Measurements from ENCODE around the gene POLD1. TPM values are rescaled to one million over a fixed set of nuclear protein-coding genes. Genes with fewer than 3 reads are reported as not detected.
"Not testable (repeated sequence)": the region's sequence is repeated elsewhere in the genome, so short reads cannot be mapped to it uniquely, and the experiment has no call there.

The POLD1 gene
- 8.5 TPM for polyA plus RNA-seq (2013, experiment 1 of 2)
- 8.3 TPM for polyA plus RNA-seq (2013, experiment 2 of 2)

DNA sequence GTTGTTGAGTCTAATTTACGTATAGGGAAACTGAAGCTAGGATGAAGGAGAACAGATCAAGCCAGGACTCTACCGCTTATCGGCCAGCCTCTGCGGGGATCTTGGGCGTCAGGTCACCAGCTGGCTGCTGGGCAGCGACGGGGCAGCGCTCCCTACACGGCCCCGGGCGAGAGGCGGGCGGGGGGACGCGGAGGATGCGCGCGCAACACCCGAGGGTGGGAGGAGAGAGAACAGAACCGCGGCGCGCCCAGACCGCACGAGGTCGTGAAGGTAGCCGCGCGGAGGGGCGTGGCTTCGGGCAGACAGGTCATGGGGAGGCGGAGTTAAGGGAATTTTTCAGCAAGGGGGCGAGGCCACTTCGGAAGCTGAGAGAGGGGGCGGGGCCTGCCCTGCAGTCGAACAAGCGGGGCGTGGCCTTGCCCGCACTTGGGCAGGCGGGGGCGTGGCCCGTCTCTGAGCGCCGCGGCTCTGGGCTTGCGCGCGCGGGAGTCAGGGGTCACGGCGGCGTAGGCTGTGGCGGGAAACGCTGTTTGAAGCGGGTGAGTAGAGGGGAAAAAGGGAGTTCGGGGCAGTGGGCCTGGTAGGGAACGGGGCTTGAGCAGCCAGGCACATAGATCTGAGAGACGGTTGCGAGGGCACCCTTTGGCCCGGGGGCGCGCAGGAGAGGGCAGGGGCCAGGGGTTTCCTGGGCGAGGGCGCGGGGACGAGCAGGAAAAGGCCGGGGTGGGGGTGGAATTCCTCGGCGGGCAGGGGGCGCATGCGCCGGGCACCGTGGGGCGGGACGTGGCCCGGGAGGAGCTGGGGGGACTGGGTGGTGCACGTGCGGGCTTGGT, at the start of gene POLD1:
TSS of gene POLD1 (plus strand) at position 496 of the 833 bp plus-strand sequence. CDS start 14,505 bp downstream, outside the sequence.
- Histone ChIP-seq H3K18ac (ENCODE audit: low read depth in 1 of 2, low read length in 2 of 2) (peak within 1 kb of the TSS; percentile 84), H3K4ac (ENCODE audit: low read depth in 1 of 2, low read length in 2 of 2) (peak within 1 kb of the TSS; percentile 47 to 80), H3K79me1 (replicated peaks; ENCODE audit: low read length, poor library complexity, severe bottlenecking) (peaks cover 38% of the 10 kb centered on the region), H3K27ac (ENCODE audit: low read length, poor library complexity, severe bottlenecking) (peak within 1 kb of the TSS; percentile 71), H3K4me3 (ENCODE audit: insufficient read depth in 1 of 2, low read depth in 1 of 2, low read length in 2 of 2) (peak within 1 kb of the TSS; percentile 71 to 83), H2BK12ac (ENCODE audit: low read length in 2 of 2) (no peak within 1 kb of the TSS), H2AK5ac (ENCODE audit: low read length, severe bottlenecking) (no peak within 1 kb of the TSS), H3K14ac (ENCODE audit: low read length in 2 of 2) (peak within 1 kb of the TSS in 1 of 2 experiments; percentile 82), H3K36me3 (ENCODE audit: control insufficient read depth in 1 of 2, insufficient read depth in 2 of 2, low read depth in 1 of 2, low read length in 2 of 2) (peaks cover 43 to 55% of the 10 kb centered on the region in 2 experiments), H3K23ac (ENCODE audit: low read length in 2 of 2) (peak within 1 kb of the TSS in 1 of 2 experiments; percentile 3), H3K9me3 (ENCODE audit: control insufficient read depth, low read length) (no peaks in the 10 kb centered on the region), H3K4me2 (ENCODE audit: low read length, poor library complexity, severe bottlenecking) (peak within 1 kb of the TSS; percentile 89), H4K91ac (ENCODE audit: low read length) (peak within 1 kb of the TSS; percentile 80), H2BK15ac (ENCODE audit: low read depth, poor library complexity, severe bottlenecking) (peak within 1 kb of the TSS; percentile 96), H4K8ac (ENCODE audit: low read length) (peak within 1 kb of the TSS; percentile 75), H3K27me3 (ENCODE audit: control insufficient read depth in 1 of 2, insufficient read depth in 1 of 2, low read length in 2 of 2) (no peaks in the 10 kb centered on the region), H3K4me1 (ENCODE audit: control insufficient read depth, insufficient read depth, low read depth, low read length) (peaks cover 10% of the 10 kb centered on the region), H2BK5ac (ENCODE audit: low read depth, low read length, poor library complexity, severe bottlenecking) (no peak within 1 kb of the TSS), H2BK120ac (ENCODE audit: low read depth, low read length) (peak within 1 kb of the TSS; percentile 57), H3K9ac (ENCODE audit: low read length) (peak within 1 kb of the TSS; percentile 88), H2AFZ (ENCODE audit: low read depth, low read length) (peak within 1 kb of the TSS; percentile 66)
- 1% methylated on average over 76 of the region's 78 CpGs for WGBS
- DNase-seq = peak; percentile 97

DNA sequence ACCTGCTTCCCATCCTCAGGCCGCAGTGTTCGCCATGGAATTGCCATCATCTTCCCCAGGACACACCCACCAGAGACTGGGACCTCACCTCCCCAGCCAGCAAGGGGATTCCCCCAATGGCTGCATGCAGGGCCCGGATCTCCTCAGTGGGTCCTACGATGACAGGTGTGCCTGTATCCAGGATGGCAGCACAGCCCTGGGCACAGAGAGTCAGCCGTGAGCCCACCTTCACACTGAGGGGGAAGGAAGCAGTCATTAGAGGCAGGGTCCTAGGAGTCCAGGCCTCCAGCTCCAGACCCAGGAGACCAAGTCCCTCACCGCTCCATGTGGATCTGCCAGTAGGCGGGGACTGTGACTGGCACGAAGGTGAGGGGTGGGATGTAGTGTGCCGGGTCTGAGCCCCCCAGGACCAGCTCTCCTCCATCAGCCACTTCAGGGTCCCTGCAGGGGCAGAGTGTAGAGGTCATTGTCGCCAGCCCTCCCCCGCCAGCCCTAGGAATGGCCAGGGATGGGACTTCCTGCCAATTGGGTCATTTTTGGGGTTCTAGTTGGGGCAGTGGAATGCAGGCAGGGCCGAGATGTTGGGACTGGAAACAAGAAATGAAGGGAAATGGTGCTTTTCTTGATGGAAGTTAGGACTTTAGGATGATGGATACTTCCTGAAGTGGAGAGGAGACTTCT, 49.3 kb upstream of the POLD1 start:
- H4K91ac ChIP-seq (ENCODE audit: low read length) = peak overlapping the region; percentile 56

DNA sequence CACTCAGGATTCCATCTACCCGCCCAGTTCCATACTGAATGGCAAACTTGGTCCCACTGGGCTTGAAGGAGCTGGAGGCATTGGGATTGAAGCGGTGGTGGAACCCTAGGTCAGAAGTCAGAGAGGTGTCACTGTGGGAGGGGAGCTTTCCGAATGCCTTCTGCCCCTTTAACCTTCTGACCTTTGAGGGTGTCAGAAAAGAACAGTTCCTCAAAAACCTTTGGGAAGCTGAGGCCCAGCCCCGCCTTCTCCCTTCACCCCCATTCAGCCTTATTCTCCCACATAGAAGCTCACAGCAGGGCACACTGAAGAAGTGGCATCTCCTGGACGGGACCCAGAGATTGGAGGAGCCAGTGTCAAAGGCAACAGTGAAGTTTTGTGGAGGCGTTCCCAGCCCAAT, 47.1 kb upstream of the POLD1 start:
- peaks cover 11 to 16% of the 10 kb centered on the region in 2 experiments for H3K27me3 ChIP-seq (ENCODE audit: control insufficient read depth in 1 of 2, insufficient read depth in 1 of 2, low read length in 2 of 2)
- not testable (repeated sequence) for DNase-seq; H3K9ac ChIP-seq (ENCODE audit: low read length); H3K4me3 ChIP-seq (ENCODE audit: insufficient read depth in 1 of 2, low read depth in 1 of 2, low read length in 2 of 2); H4K91ac ChIP-seq (ENCODE audit: low read length); H2BK120ac ChIP-seq (ENCODE audit: low read depth, low read length); H4K8ac ChIP-seq (ENCODE audit: low read length); H3K18ac ChIP-seq (ENCODE audit: low read depth in 1 of 2, low read length in 2 of 2); H3K9me3 ChIP-seq (ENCODE audit: control insufficient read depth, low read length); H2BK5ac ChIP-seq (ENCODE audit: low read depth, low read length, poor library complexity, severe bottlenecking); H2AFZ ChIP-seq (ENCODE audit: low read depth, low read length); H3K14ac ChIP-seq (ENCODE audit: low read length in 2 of 2); H3K23ac ChIP-seq (ENCODE audit: low read length in 2 of 2); H2BK12ac ChIP-seq (ENCODE audit: low read length in 2 of 2); H2BK15ac ChIP-seq (ENCODE audit: low read depth, poor library complexity, severe bottlenecking); H3K79me1 ChIP-seq (replicated peaks; ENCODE audit: low read length, poor library complexity, severe bottlenecking); H3K4ac ChIP-seq (ENCODE audit: low read depth in 1 of 2, low read length in 2 of 2); H3K36me3 ChIP-seq (ENCODE audit: control insufficient read depth in 1 of 2, insufficient read depth in 2 of 2, low read depth in 1 of 2, low read length in 2 of 2); H2AK5ac ChIP-seq (ENCODE audit: low read length, severe bottlenecking); H3K4me1 ChIP-seq (ENCODE audit: control insufficient read depth, insufficient read depth, low read depth, low read length); H3K27ac ChIP-seq (ENCODE audit: low read length, poor library complexity, severe bottlenecking); H3K4me2 ChIP-seq (ENCODE audit: low read length, poor library complexity, severe bottlenecking)
- 88% methylated on average over 5 of the region's 6 CpGs for WGBS

More for the DNA sequence above, 49.3 kb upstream of the POLD1 start:
- no peak overlapping the region for H3K9ac ChIP-seq (ENCODE audit: low read length)
- H3K4me1 ChIP-seq (ENCODE audit: control insufficient read depth, insufficient read depth, low read depth, low read length) = no peaks in the 10 kb centered on the region
- no peak overlapping the region for H4K8ac ChIP-seq (ENCODE audit: low read length)
- H3K23ac ChIP-seq (ENCODE audit: low read length in 2 of 2) = no peak overlapping the region
- 84% methylated on average over 8 of the region's 12 CpGs for WGBS
- no peak overlapping the region for H3K27ac ChIP-seq (ENCODE audit: low read length, poor library complexity, severe bottlenecking)
- no peak overlapping the region for H3K4ac ChIP-seq (ENCODE audit: low read depth in 1 of 2, low read length in 2 of 2)
- H3K36me3 ChIP-seq (ENCODE audit: control insufficient read depth in 1 of 2, insufficient read depth in 2 of 2, low read depth in 1 of 2, low read length in 2 of 2) = no peaks in the 10 kb centered on the region
- H3K4me2 ChIP-seq (ENCODE audit: low read length, poor library complexity, severe bottlenecking) = no peak overlapping the region
- DNase-seq = no peak
- no peak overlapping the region for H2BK5ac ChIP-seq (ENCODE audit: low read depth, low read length, poor library complexity, severe bottlenecking)
- no peak overlapping the region for H2BK120ac ChIP-seq (ENCODE audit: low read depth, low read length)
- peaks cover 3% of the 10 kb centered on the region for H3K9me3 ChIP-seq (ENCODE audit: control insufficient read depth, low read length)
- H2BK15ac ChIP-seq (ENCODE audit: low read depth, poor library complexity, severe bottlenecking) = no peak overlapping the region
- no peak overlapping the region for H3K14ac ChIP-seq (ENCODE audit: low read length in 2 of 2)
- H2BK12ac ChIP-seq (ENCODE audit: low read length in 2 of 2) = no peak overlapping the region
- H3K4me3 ChIP-seq (ENCODE audit: insufficient read depth in 1 of 2, low read depth in 1 of 2, low read length in 2 of 2) = no peak overlapping the region
- H3K79me1 ChIP-seq (replicated peaks; ENCODE audit: low read length, poor library complexity, severe bottlenecking) = no peaks in the 10 kb centered on the region
- H2AK5ac ChIP-seq (ENCODE audit: low read length, severe bottlenecking) = no peak overlapping the region
- no peak overlapping the region for H2AFZ ChIP-seq (ENCODE audit: low read depth, low read length)
- peaks cover 24 to 34% of the 10 kb centered on the region in 2 experiments for H3K27me3 ChIP-seq (ENCODE audit: control insufficient read depth in 1 of 2, insufficient read depth in 1 of 2, low read length in 2 of 2)
- H3K18ac ChIP-seq (ENCODE audit: low read depth in 1 of 2, low read length in 2 of 2) = no peak overlapping the region

DNA sequence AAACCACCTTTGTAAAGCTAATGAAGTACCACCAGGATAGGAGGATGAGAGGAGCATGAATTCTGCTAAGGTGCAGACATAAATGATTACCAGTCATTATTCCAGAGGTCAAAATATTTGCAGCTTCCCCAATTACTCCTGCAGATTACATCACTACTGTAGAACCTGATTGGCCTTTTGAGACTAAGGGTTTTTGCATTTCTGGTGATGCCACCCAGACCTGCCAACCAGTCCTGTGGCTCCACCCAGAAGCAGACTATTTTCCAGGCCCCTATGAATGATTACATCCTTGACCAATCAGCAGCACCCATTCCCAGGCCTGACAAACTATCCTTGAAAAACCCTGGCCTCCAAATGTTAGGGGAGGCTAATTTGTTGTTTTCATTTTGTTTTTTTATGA, 43.8 kb upstream of the POLD1 start:
- Histone ChIP-seq H3K9ac (ENCODE audit: low read length) (no peak overlapping the region), H2BK12ac (ENCODE audit: low read length in 2 of 2) (no peak overlapping the region), H3K9me3 (ENCODE audit: control insufficient read depth, low read length) (peaks cover 17% of the 10 kb centered on the region), H2BK5ac (ENCODE audit: low read depth, low read length, poor library complexity, severe bottlenecking) (no peak overlapping the region), H2AK5ac (ENCODE audit: low read length, severe bottlenecking) (no peak overlapping the region), H3K27ac (ENCODE audit: low read length, poor library complexity, severe bottlenecking) (no peak overlapping the region), H3K4me1 (ENCODE audit: control insufficient read depth, insufficient read depth, low read depth, low read length) (no peaks in the 10 kb centered on the region), H3K4me2 (ENCODE audit: low read length, poor library complexity, severe bottlenecking) (no peak overlapping the region), H2BK120ac (ENCODE audit: low read depth, low read length) (no peak overlapping the region), H3K79me1 (replicated peaks; ENCODE audit: low read length, poor library complexity, severe bottlenecking) (no peaks in the 10 kb centered on the region), H4K91ac (ENCODE audit: low read length) (no peak overlapping the region), H3K23ac (ENCODE audit: low read length in 2 of 2) (no peak overlapping the region), H3K36me3 (ENCODE audit: control insufficient read depth in 1 of 2, insufficient read depth in 2 of 2, low read depth in 1 of 2, low read length in 2 of 2) (no peaks in the 10 kb centered on the region), H2AFZ (ENCODE audit: low read depth, low read length) (no peak overlapping the region), H3K14ac (ENCODE audit: low read length in 2 of 2) (no peak overlapping the region), H3K4me3 (ENCODE audit: insufficient read depth in 1 of 2, low read depth in 1 of 2, low read length in 2 of 2) (no peak overlapping the region), H2BK15ac (ENCODE audit: low read depth, poor library complexity, severe bottlenecking) (no peak overlapping the region), H3K27me3 (ENCODE audit: control insufficient read depth in 1 of 2, insufficient read depth in 1 of 2, low read length in 2 of 2) (peaks cover 0 to 3% of the 10 kb centered on the region in 2 experiments), H3K4ac (ENCODE audit: low read depth in 1 of 2, low read length in 2 of 2) (no peak overlapping the region), H4K8ac (ENCODE audit: low read length) (no peak overlapping the region), H3K18ac (ENCODE audit: low read depth in 1 of 2, low read length in 2 of 2) (no peak overlapping the region)
- DNase-seq = no peak

Data from mesenchymal stem cell (in vitro differentiated cells and primary cell).